ENCODE measurements around the gene CCDC40. TPM values are rescaled to one million over a fixed set of nuclear protein-coding genes. Genes with fewer than 3 reads are reported as not detected.

Gene CCDC40
- total and polyA plus RNA-seq, 2 of the 13 experiments (the other 11 are each of a cell fraction or from before 2014, with no cell fraction given), result 4.1 to 5.5 TPM

GRCh38 chr17:80071116-80071841 lies 34.8 kb downstream of the CCDC40 start (continued):
- TF ChIP-seq TIGD3 (CRISPR knock-in tag; IDR thresholded peaks at IDR 0.05; ENCODE audit: borderline replicate concordance) (no peak), PAWR (CRISPR knock-in tag; IDR thresholded peaks at IDR 0.05; ENCODE audit: borderline replicate concordance) (0 out of 2 replicates have a peak, but pooled peaks have one; percentile 30), ZNF337 (CRISPR knock-in tag; IDR thresholded peaks at IDR 0.05; ENCODE audit: borderline replicate concordance, low read depth) (peak; percentile 92; the same call in 1 of the 2 replicates), KAT8 (CRISPR knock-in tag; IDR thresholded peaks at IDR 0.05) (peak; percentile 49), ZNF563 (CRISPR knock-in tag; IDR thresholded peaks at IDR 0.05) (no peak), TFAP4 (IDR thresholded peaks at IDR 0.05; ENCODE audit: borderline replicate concordance, low read depth) (peak; percentile 55; the same call in 1 of the 2 replicates), RXRA (CRISPR knock-in tag; IDR thresholded peaks at IDR 0.05) (0 out of 2 replicates have a peak, but pooled peaks have one; percentile 26), ASH2L (IDR thresholded peaks at IDR 0.05; ENCODE audit: insufficient read length, low read depth, low read length) (peak; percentile 32), MEF2D (CRISPR knock-in tag; IDR thresholded peaks at IDR 0.05) (0 out of 2 replicates have a peak, but pooled peaks have one; percentile 35), KDM1A (CRISPR knock-in tag; IDR thresholded peaks at IDR 0.05) (no peak), ZNF775 (CRISPR knock-in tag; IDR thresholded peaks at IDR 0.05; ENCODE audit: borderline replicate concordance) (peak; percentile 58; the same call in 1 of the 2 replicates), ZSCAN25 (CRISPR knock-in tag; IDR thresholded peaks at IDR 0.05) (peak; percentile 64; the same call in 1 of the 2 replicates), ZNF33B (CRISPR knock-in tag; IDR thresholded peaks at IDR 0.05) (peak; percentile 81; the same call in 1 of the 2 replicates), ZSCAN21 (CRISPR knock-in tag; IDR thresholded peaks at IDR 0.05; ENCODE audit: borderline replicate concordance) (peak; percentile 58; the same call in 1 of the 2 replicates), GLI4 (CRISPR knock-in tag; IDR thresholded peaks at IDR 0.05; ENCODE audit: borderline replicate concordance) (peak; percentile 92; the same call in 1 of the 2 replicates), MYPOP (CRISPR knock-in tag; IDR thresholded peaks at IDR 0.05) (peak; percentile 52; the same call in 1 of the 2 replicates), HDAC2 (CRISPR knock-in tag; IDR thresholded peaks at IDR 0.05) (0 out of 2 replicates have a peak, but pooled peaks have one; percentile 12), POGZ (CRISPR knock-in tag; IDR thresholded peaks at IDR 0.05) (peak; percentile 38; the same call in 1 of the 2 replicates)
- TF ChIP-seq, protein P1, sequence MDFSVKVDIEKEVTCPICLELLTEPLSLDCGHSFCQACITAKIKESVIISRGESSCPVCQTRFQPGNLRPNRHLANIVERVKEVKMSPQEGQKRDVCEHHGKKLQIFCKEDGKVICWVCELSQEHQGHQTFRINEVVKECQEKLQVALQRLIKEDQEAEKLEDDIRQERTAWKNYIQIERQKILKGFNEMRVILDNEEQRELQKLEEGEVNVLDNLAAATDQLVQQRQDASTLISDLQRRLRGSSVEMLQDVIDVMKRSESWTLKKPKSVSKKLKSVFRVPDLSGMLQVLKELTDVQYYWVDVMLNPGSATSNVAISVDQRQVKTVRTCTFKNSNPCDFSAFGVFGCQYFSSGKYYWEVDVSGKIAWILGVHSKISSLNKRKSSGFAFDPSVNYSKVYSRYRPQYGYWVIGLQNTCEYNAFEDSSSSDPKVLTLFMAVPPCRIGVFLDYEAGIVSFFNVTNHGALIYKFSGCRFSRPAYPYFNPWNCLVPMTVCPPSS (IDR thresholded peaks at IDR 0.05), result no peak
